ENCODE results near the gene MATN1.

MATN1 gene

GRCh38 chr1:30763651-30764248 lies 40.4 kb upstream of the MATN1 start:
- Histone ChIP-seq H3F3A (ENCODE audit: low read depth) (no peaks in the 10 kb centered on the region), H3K9me2 (replicated peaks; ENCODE audit: low read depth, low read length) (no peaks in the 10 kb centered on the region), H3K4me2 (ENCODE audit: low read depth, low read length, poor library complexity, severe bottlenecking) (no peak overlapping the region), H4K20me1 (ENCODE audit: insufficient read depth, low read length, poor library complexity, severe bottlenecking) (no peaks in the 10 kb centered on the region), H3K4me1 (ENCODE audit: insufficient read depth, low read length, poor library complexity, severe bottlenecking) (peaks cover 53% of the 10 kb centered on the region), H3K36me3 (ENCODE audit: insufficient read depth, low read length) (no peaks in the 10 kb centered on the region), H3K9me3 (ENCODE audit: insufficient read depth, low read depth, low read length) (no peaks in the 10 kb centered on the region), H3K9ac (ENCODE audit: low read depth, low read length, poor library complexity, severe bottlenecking) (peak overlapping the region; percentile 15), H3K4me3 (ENCODE audit: low read length, poor library complexity, severe bottlenecking) (no peak overlapping the region), H2AFZ (ENCODE audit: low read length) (no peak overlapping the region), H3K27me3 (ENCODE audit: insufficient read depth, low read length, poor library complexity, severe bottlenecking) (no peaks in the 10 kb centered on the region), H3K79me2 (ENCODE audit: insufficient read depth, low read length) (no peaks in the 10 kb centered on the region)
- TF ChIP-seq EZH2phosphoT487 (IDR thresholded peaks at IDR 0.05; ENCODE audit: borderline replicate concordance) = no peak
- TF ChIP-seq CTCF (conservative IDR thresholded peaks at IDR 0.05; ENCODE audit: low read length) = no peak

GRCh38 chr1:30762930-30763650 lies 39.7 kb upstream of the MATN1 start:
- Histone ChIP-seq H3K9me3 (ENCODE audit: insufficient read depth, low read depth, low read length) (no peaks in the 10 kb centered on the region), H3K4me1 (ENCODE audit: insufficient read depth, low read length, poor library complexity, severe bottlenecking) (peaks cover 53% of the 10 kb centered on the region), H3K9ac (ENCODE audit: low read depth, low read length, poor library complexity, severe bottlenecking) (peak overlapping the region; percentile 15), H3K27me3 (ENCODE audit: insufficient read depth, low read length, poor library complexity, severe bottlenecking) (no peaks in the 10 kb centered on the region), H2AFZ (ENCODE audit: low read length) (no peak overlapping the region), H3F3A (ENCODE audit: low read depth) (no peaks in the 10 kb centered on the region), H3K79me2 (ENCODE audit: insufficient read depth, low read length) (peaks cover 3% of the 10 kb centered on the region; the same call in 1 of the 2 replicates), H3K4me2 (ENCODE audit: low read depth, low read length, poor library complexity, severe bottlenecking) (no peak overlapping the region), H3K36me3 (ENCODE audit: insufficient read depth, low read length) (no peaks in the 10 kb centered on the region), H4K20me1 (ENCODE audit: insufficient read depth, low read length, poor library complexity, severe bottlenecking) (no peaks in the 10 kb centered on the region), H3K9me2 (replicated peaks; ENCODE audit: low read depth, low read length) (no peaks in the 10 kb centered on the region), H3K4me3 (ENCODE audit: low read length, poor library complexity, severe bottlenecking) (no peak overlapping the region)
- no peak for TF ChIP-seq CTCF (conservative IDR thresholded peaks at IDR 0.05; ENCODE audit: low read length)
- TF ChIP-seq EZH2phosphoT487 (IDR thresholded peaks at IDR 0.05; ENCODE audit: borderline replicate concordance) = no peak

- no peaks in the 10 kb centered on the region for H3K9me3 ChIP-seq (ENCODE audit: insufficient read depth, low read depth, low read length)
- H3K4me3 ChIP-seq (ENCODE audit: low read length, poor library complexity, severe bottlenecking) = no peak overlapping the region
- peak overlapping the region; percentile 45 for H3K9ac ChIP-seq (ENCODE audit: low read depth, low read length, poor library complexity, severe bottlenecking)
- H4K20me1 ChIP-seq (ENCODE audit: insufficient read depth, low read length, poor library complexity, severe bottlenecking) = no peaks in the 10 kb centered on the region
- no peaks in the 10 kb centered on the region for H3K36me3 ChIP-seq (ENCODE audit: insufficient read depth, low read length)
- H3K79me2 ChIP-seq (ENCODE audit: insufficient read depth, low read length) = peaks cover 9% of the 10 kb centered on the region
- no peaks in the 10 kb centered on the region for H3F3A ChIP-seq (ENCODE audit: low read depth)
- no peak for TF ChIP-seq EZH2phosphoT487 (IDR thresholded peaks at IDR 0.05; ENCODE audit: borderline replicate concordance)
- TF ChIP-seq CTCF (conservative IDR thresholded peaks at IDR 0.05; ENCODE audit: low read length) = no peak
- H3K27me3 ChIP-seq (ENCODE audit: insufficient read depth, low read length, poor library complexity, severe bottlenecking) = peaks cover under 1% of the 10 kb centered on the region
- peaks cover 55% of the 10 kb centered on the region for H3K4me1 ChIP-seq (ENCODE audit: insufficient read depth, low read length, poor library complexity, severe bottlenecking)
- peak overlapping the region; percentile 23 for H3K4me2 ChIP-seq (ENCODE audit: low read depth, low read length, poor library complexity, severe bottlenecking)
- no peaks in the 10 kb centered on the region for H3K9me2 ChIP-seq (replicated peaks; ENCODE audit: low read depth, low read length)
- H2AFZ ChIP-seq (ENCODE audit: low read length) = no peak overlapping the region
Observed at GRCh38 chr1:30762152-30762929, 39.0 kb upstream of the MATN1 start.

All from Loucy (cell line).